MM.1S (cell line): ENCODE results near the gene SMC1B.
A peak's percentile ranks its signal among the peaks of the same experiment; 100 is the strongest.

Experiments used
- DNase-seq: peaks from one replicate; pipeline ENCODE4 v3.0.0-alpha.2; 2015
- H2AFZ ChIP-seq: fragments of 300-600 bp; sonication (generic); 2 replicates; pipeline ENCODE4 v1.6.0; 2016; ENCODE audit warnings: antibody characterized with exemption, low read length
- H3F3A ChIP-seq: fragments of 300-600 bp; sonication (generic); 2 replicates; pipeline ENCODE4 v1.6.1; 2016; ENCODE audit warnings: mild to moderate bottlenecking, antibody characterized with exemption, low read length, moderate library complexity, mixed read lengths; ENCODE audit not compliant: insufficient read depth
- H3K27ac ChIP-seq: fragments of 300-600 bp; sonication (generic); 2 replicates; pipeline ENCODE4 v1.5.1; 2016; ENCODE audit warnings: mild to moderate bottlenecking, low read length
- H3K27me3 ChIP-seq: fragments of 300-600 bp; sonication (generic); replicated peaks from 2 replicates; pipeline ENCODE4 v1.6.0; 2016; ENCODE audit warnings: low read length; ENCODE audit not compliant: insufficient read depth
- H3K36me3 ChIP-seq: fragments of 300-600 bp; sonication (generic); replicated peaks from 2 replicates; pipeline ENCODE4 v1.6.1; 2016; ENCODE audit warnings: mild to moderate bottlenecking, low read length, mixed read lengths; ENCODE audit not compliant: insufficient read depth
- H3K4me1 ChIP-seq: fragments of 300-600 bp; sonication (generic); 2 replicates; pipeline ENCODE4 v1.6.1; 2016; ENCODE audit warnings: low read length, mixed read lengths
- H3K4me2 ChIP-seq: fragments of 300-600 bp; sonication (generic); 2 replicates; pipeline ENCODE4 v1.6.0; 2016; ENCODE audit warnings: low read depth, low read length
- H3K4me3 ChIP-seq: fragments of 300-600 bp; sonication (generic); 2 replicates; pipeline ENCODE4 v1.5.1; 2016; ENCODE audit warnings: low read length, mixed read lengths
- H3K79me2 ChIP-seq: fragments of 300-600 bp; sonication (generic); 2 replicates; pipeline ENCODE4 v1.6.1; 2016; ENCODE audit warnings: mixed run types, low read length, mixed read lengths
- H3K9ac ChIP-seq: fragments of 300-600 bp; sonication (generic); 2 replicates; pipeline ENCODE4 v1.6.1; 2016; ENCODE audit warnings: low read length, mixed read lengths
- H3K9me2 ChIP-seq: fragments of 300-600 bp; sonication (generic); replicated peaks from 2 replicates; pipeline ENCODE4 v1.6.1; 2016; ENCODE audit warnings: mild to moderate bottlenecking, low read length, mixed read lengths; ENCODE audit not compliant: insufficient read depth
- H3K9me3 ChIP-seq: fragments of 300-600 bp; sonication (generic); replicated peaks from 2 replicates; pipeline ENCODE4 v1.6.1; 2016; ENCODE audit warnings: mild to moderate bottlenecking, low read length, mixed read lengths; ENCODE audit not compliant: insufficient read depth
- H4K20me1 ChIP-seq: fragments of 300-600 bp; sonication (generic); 2 replicates; pipeline ENCODE4 v1.6.1; 2016; ENCODE audit warnings: mild to moderate bottlenecking, low read length, moderate library complexity, mixed read lengths; ENCODE audit not compliant: insufficient read depth
- EZH2 ChIP-seq: fragments of 300-600 bp; sonication (generic); optimal IDR thresholded peaks from 2 replicates; pipeline ENCODE3; 2017; ENCODE audit warnings: low read depth, mild to moderate bottlenecking, antibody characterized with exemption, low read length, mixed read lengths
- EZH2phosphoT487 ChIP-seq: fragments of 300-600 bp; sonication (generic); IDR thresholded peaks from 2 replicates; pipeline ENCODE4 v1.6.1; 2018; ENCODE audit warnings: antibody characterized with exemption, low read length
- TF ChIP-seq, protein P1 (sequence below): fragments of 300-600 bp; sonication (generic); IDR thresholded peaks from 2 replicates; pipeline ENCODE4 v1.5.1; 2016; ENCODE audit warnings: antibody characterized with exemption, low read length, mixed read lengths

The SMC1B gene

DNA sequence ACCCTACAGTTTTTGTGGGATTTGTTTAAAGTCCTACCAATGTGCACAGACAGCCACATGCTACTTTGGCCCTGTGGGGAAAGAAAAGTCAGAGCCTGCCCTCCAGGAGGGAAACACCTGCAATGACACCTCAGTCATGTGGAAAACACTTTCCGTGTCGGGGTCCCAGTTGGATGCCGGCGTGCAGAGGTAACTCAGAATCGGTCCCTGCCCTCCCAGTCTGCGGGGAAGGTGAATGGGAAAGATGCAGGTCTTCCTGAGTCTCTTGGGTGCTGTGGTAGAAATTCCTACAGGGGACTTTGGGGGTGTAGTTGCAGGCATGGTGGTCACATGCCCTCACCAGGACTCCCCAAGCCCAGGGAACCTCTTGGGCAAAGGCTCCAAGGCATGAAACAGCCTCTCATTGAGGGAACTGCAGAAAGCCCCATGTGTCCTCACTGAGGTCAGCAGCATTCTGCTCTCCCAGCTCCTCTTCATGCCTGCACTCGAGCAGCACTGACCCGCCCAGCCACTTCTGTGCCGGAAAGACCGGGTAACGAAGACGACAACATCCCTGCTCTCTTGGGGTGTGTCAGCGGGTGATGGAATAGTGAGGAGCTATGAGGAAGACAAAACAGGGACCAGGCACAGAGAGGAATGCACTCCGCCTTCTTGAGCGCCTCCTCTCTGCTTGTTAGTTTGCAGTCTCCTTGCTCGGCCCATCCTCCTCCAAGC lies 4.8 kb upstream of the SMC1B start:
- H3K4me1 ChIP-seq = 0 out of 2 replicates have a peak, but pooled peaks cover 2% of the 10 kb centered on the region
- no peak overlapping the region for H3K9ac ChIP-seq
- no peaks in the 10 kb centered on the region for H3F3A ChIP-seq
- H3K4me2 ChIP-seq = no peak overlapping the region
- H3K9me3 ChIP-seq = no peaks in the 10 kb centered on the region
- no peak overlapping the region for H2AFZ ChIP-seq
- no peak for DNase-seq
- H3K36me3 ChIP-seq = no peaks in the 10 kb centered on the region
- no peaks in the 10 kb centered on the region for H3K27me3 ChIP-seq
- H4K20me1 ChIP-seq = no peaks in the 10 kb centered on the region
- no peak overlapping the region for H3K27ac ChIP-seq
- H3K79me2 ChIP-seq = no peaks in the 10 kb centered on the region
- no peak overlapping the region for H3K4me3 ChIP-seq
- TF ChIP-seq EZH2 (no peak), EZH2phosphoT487 (no peak)
- TF ChIP-seq, protein P1, sequence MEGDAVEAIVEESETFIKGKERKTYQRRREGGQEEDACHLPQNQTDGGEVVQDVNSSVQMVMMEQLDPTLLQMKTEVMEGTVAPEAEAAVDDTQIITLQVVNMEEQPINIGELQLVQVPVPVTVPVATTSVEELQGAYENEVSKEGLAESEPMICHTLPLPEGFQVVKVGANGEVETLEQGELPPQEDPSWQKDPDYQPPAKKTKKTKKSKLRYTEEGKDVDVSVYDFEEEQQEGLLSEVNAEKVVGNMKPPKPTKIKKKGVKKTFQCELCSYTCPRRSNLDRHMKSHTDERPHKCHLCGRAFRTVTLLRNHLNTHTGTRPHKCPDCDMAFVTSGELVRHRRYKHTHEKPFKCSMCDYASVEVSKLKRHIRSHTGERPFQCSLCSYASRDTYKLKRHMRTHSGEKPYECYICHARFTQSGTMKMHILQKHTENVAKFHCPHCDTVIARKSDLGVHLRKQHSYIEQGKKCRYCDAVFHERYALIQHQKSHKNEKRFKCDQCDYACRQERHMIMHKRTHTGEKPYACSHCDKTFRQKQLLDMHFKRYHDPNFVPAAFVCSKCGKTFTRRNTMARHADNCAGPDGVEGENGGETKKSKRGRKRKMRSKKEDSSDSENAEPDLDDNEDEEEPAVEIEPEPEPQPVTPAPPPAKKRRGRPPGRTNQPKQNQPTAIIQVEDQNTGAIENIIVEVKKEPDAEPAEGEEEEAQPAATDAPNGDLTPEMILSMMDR = no peak
- H3K9me2 ChIP-seq = no peaks in the 10 kb centered on the region

DNA sequence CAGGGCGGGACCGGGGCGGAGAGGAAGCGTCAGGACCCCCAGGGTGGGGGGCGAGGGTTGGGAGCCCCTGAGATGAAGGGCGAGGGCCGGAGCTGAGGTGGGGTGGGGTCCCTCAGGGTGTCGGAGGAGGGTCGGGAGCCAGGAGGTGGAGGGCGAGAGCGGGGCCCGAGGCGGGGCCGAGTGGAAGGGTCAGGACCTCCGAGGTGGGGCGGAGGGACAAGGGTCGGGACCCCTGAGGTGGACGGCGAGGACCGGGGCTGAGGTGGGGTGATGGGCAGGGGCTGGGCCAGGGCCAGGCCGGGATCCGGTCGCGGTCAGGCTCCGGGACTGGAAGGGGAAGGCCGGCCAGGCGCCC lies 409 bp downstream of the SMC1B start:
- TF ChIP-seq, protein P1 = no peak
- no peak for TF ChIP-seq EZH2
- no peak for TF ChIP-seq EZH2phosphoT487
- peak overlapping the region; percentile 80 for H2AFZ ChIP-seq

DNA sequence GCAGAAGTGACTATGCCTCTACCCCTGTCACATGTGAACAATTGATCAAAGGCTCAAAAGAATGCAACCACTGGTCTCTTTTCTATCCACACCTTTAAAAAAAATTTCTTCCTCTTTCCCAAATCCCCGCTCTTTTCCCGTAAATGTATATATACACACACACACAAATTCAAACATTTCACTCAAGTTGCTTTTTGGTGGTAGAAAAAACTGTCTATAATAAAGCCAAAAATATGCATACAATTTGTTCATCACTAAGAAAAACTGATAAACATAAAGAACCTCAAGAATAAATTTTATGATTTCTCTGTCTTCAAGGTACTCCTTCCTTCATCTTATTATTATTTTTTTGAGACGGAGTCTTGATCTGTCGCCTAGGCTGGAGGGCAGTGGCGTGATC lies 5.6 kb downstream of the SMC1B start:
- TF ChIP-seq, protein P1 = no peak
- TF ChIP-seq EZH2 = no peak
- no peak for TF ChIP-seq EZH2phosphoT487

More for the DNA sequence above, 409 bp downstream of the SMC1B start:
- Histone ChIP-seq H3K79me2 (no peaks in the 10 kb centered on the region), H3K4me1 (0 out of 2 replicates have a peak, but pooled peaks cover 5% of the 10 kb centered on the region), H3K9me3 (no peaks in the 10 kb centered on the region), H3K27me3 (no peaks in the 10 kb centered on the region), H3K4me3 (peak overlapping the region; percentile 68; the same call in 1 of the 2 replicates), H3K27ac (no peak overlapping the region), H3K9ac (peak overlapping the region; percentile 92; the same call in 1 of the 2 replicates), H4K20me1 (no peaks in the 10 kb centered on the region), H3K4me2 (peak overlapping the region; percentile 71), H3K36me3 (no peaks in the 10 kb centered on the region), H3F3A (no peaks in the 10 kb centered on the region), H3K9me2 (no peaks in the 10 kb centered on the region)
- no peak for DNase-seq

More for the DNA sequence above, 5.6 kb downstream of the SMC1B start:
- H3K4me3 ChIP-seq = no peak overlapping the region
- no peak overlapping the region for H3K27ac ChIP-seq
- no peaks in the 10 kb centered on the region for H4K20me1 ChIP-seq
- no peaks in the 10 kb centered on the region for H3K79me2 ChIP-seq
- no peak overlapping the region for H3K4me2 ChIP-seq
- no peak overlapping the region for H2AFZ ChIP-seq
- DNase-seq = no peak
- no peaks in the 10 kb centered on the region for H3F3A ChIP-seq
- no peaks in the 10 kb centered on the region for H3K36me3 ChIP-seq
- H3K9ac ChIP-seq = no peak overlapping the region
- H3K27me3 ChIP-seq = no peaks in the 10 kb centered on the region
- H3K9me2 ChIP-seq = no peaks in the 10 kb centered on the region
- no peaks in the 10 kb centered on the region for H3K4me1 ChIP-seq
- H3K9me3 ChIP-seq = no peaks in the 10 kb centered on the region
